Type B pancreatic cell (in vitro differentiated cells): Measurements from ENCODE around the gene C1orf167. TPM values are rescaled to one million over a fixed set of nuclear protein-coding genes. Genes with fewer than 3 reads are reported as not detected.

Source experiments
- DNase-seq: peaks from one replicate; pipeline ENCODE4 v3.0.0; 2021; ENCODE audit warnings: mixed read lengths; ENCODE audit not compliant: unreplicated experiment; ENCODE audit errors: extremely low spot score
- H3K27ac Mint-ChIP-seq: 2 replicates; pipeline ENCODE4 v1.8.0; 2021; ENCODE audit warnings: mild to moderate bottlenecking, mixed read lengths
- H3K27me3 Mint-ChIP-seq: 2 replicates; pipeline ENCODE4 v1.8.0; 2021; ENCODE audit warnings: mixed read lengths
- H3K36me3 Mint-ChIP-seq: 2 replicates; pipeline ENCODE4 v1.8.0; 2021; ENCODE audit warnings: mixed read lengths
- H3K4me1 Mint-ChIP-seq: one replicate; pipeline ENCODE4 v1.8.0; 2021; ENCODE audit warnings: mixed read lengths; ENCODE audit not compliant: unreplicated experiment
- H3K4me3 Mint-ChIP-seq: 2 replicates; pipeline ENCODE4 v1.8.0; 2021; ENCODE audit warnings: mild to moderate bottlenecking, mixed read lengths
- H3K9me3 Mint-ChIP-seq: 2 replicates; pipeline ENCODE4 v1.8.0; 2021; ENCODE audit warnings: mixed read lengths
- CTCF ChIP-seq: fragments of 200-600 bp; sonication (generic); conservative IDR thresholded peaks from 2 replicates; pipeline ENCODE4 v1.5.0; 2021; ENCODE audit warnings: antibody characterized with exemption, mild to moderate bottlenecking
- long read RNA-seq: library from polyadenylated mRNA; unstranded; transcript quantifications from one replicate; pipeline ENCODE4 v2.0.0, GENCODE V29; 2020
- total RNA-seq: library from RNA; stranded (reverse); gene quantifications from 2 replicates; pipeline ENCODE4 v1.2.1, GENCODE V29; 2021; ENCODE audit warnings: low replicate concordance

The C1orf167 gene
- total RNA-seq: 0.40 TPM in 1 of 2 replicates, not detected in the other
- long read RNA-seq: 0 reads

- H3K27me3 Mint-ChIP-seq: peaks cover 25% of the 10 kb centered on the region
- no peaks in the 10 kb centered on the region for H3K36me3 Mint-ChIP-seq
- H3K27ac Mint-ChIP-seq: no peak within 1 kb of the TSS
- DNase-seq: no peak
- peaks cover 12% of the 10 kb centered on the region for H3K4me1 Mint-ChIP-seq
- no peaks in the 10 kb centered on the region for H3K9me3 Mint-ChIP-seq
- TF ChIP-seq CTCF: no peak
- no peak within 1 kb of the TSS for H3K4me3 Mint-ChIP-seq
Measured at GRCh38 chr1:11761988-11762406, at the start of gene C1orf167. TSS of gene C1orf167 (plus strand) at chr1:11762193. CDS start at chr1:11764401, 2,208 bp downstream.

- Mint-ChIP-seq H3K27me3 (no peaks in the 10 kb centered on the region), H3K4me1 (peaks cover 4% of the 10 kb centered on the region), H3K36me3 (no peaks in the 10 kb centered on the region), H3K4me3 (no peak overlapping the region), H3K27ac (no peak overlapping the region), H3K9me3 (no peaks in the 10 kb centered on the region)
- DNase-seq: no peak
- no peak for TF ChIP-seq CTCF
Measured at GRCh38 chr1:11712285-11712684, 49.7 kb upstream of the C1orf167 start.

GRCh38 chr1:11713095-11713494, 48.9 kb upstream of the C1orf167 start:
- no peak for DNase-seq
- TF ChIP-seq CTCF: no peak
- H3K4me1 Mint-ChIP-seq: no peaks in the 10 kb centered on the region
- no peaks in the 10 kb centered on the region for H3K36me3 Mint-ChIP-seq
- no peak overlapping the region for H3K27ac Mint-ChIP-seq
- no peaks in the 10 kb centered on the region for H3K27me3 Mint-ChIP-seq
- H3K9me3 Mint-ChIP-seq: no peaks in the 10 kb centered on the region
- H3K4me3 Mint-ChIP-seq: no peak overlapping the region

- Mint-ChIP-seq H3K4me3 (no peak overlapping the region), H3K27ac (no peak overlapping the region), H3K27me3 (peaks cover 4% of the 10 kb centered on the region), H3K9me3 (no peaks in the 10 kb centered on the region), H3K36me3 (no peaks in the 10 kb centered on the region), H3K4me1 (no peaks in the 10 kb centered on the region)
- DNase-seq: no peak
- no peak for TF ChIP-seq CTCF
Measured at GRCh38 chr1:11714831-11715575, 47.0 kb upstream of the C1orf167 start.

GRCh38 chr1:11719313-11720032, 42.5 kb upstream of the C1orf167 start:
- Mint-ChIP-seq H3K4me3 (peak overlapping the region; percentile 31), H3K9me3 (no peaks in the 10 kb centered on the region), H3K36me3 (no peaks in the 10 kb centered on the region), H3K27ac (no peak overlapping the region), H3K4me1 (no peaks in the 10 kb centered on the region), H3K27me3 (peaks cover 4% of the 10 kb centered on the region)
- TF ChIP-seq CTCF: peak; percentile 98
- no peak for DNase-seq
